ENCODE data around the gene PPM1J. TPM values are rescaled to one million over a fixed set of nuclear protein-coding genes. Genes with fewer than 3 reads are reported as not detected.

PPM1J gene
- total and polyA plus RNA-seq, 9 of the 15 experiments (the other 6 are each of a cell fraction or from before 2014, with no cell fraction given), result 0.25 to 10.5 (median 4.2) TPM

- Histone ChIP-seq H4K20me1 (replicated peaks; ENCODE audit: control insufficient read depth, insufficient read depth, low read length) (no peaks in the 10 kb centered on the region), H3K4me2 (ENCODE audit: insufficient read depth, low read length) (no peak overlapping the region), H3K36me3 (ENCODE audit: control insufficient read depth, insufficient read depth, low read length) (no peaks in the 10 kb centered on the region), H3K9ac (ENCODE audit: insufficient read depth in 1 of 2, low read depth in 2 of 2, low read length in 2 of 2) (no peak overlapping the region), H3K4me3 (no peak overlapping the region), H2AFZ (ENCODE audit: low read depth, low read length) (no peak overlapping the region), H3K9me3 (replicated peaks; ENCODE audit: control insufficient read depth, insufficient read depth, low read depth, low read length) (no peaks in the 10 kb centered on the region), H3K27me3 (ENCODE audit: control insufficient read depth in 2 of 2, insufficient read depth in 2 of 2, low read length in 2 of 2) (peaks cover 16 to 32% of the 10 kb centered on the region in 2 experiments; a peak in 4 of 5 replicates), H3K79me2 (ENCODE audit: control insufficient read depth, insufficient read depth, low read length) (no peaks in the 10 kb centered on the region), H3K9me1 (ENCODE audit: control insufficient read depth, insufficient read depth, low read length) (no peaks in the 10 kb centered on the region), H3K27ac (ENCODE audit: extremely low read depth, low read depth, low read length) (no peak overlapping the region), H3K4me1 (replicated peaks in 1 of 2; ENCODE audit: control insufficient read depth in 2 of 2, insufficient read depth in 2 of 2, low read length in 2 of 2) (no peaks in the 10 kb centered on the region)
- ATAC-seq (no peak), DNase-seq (ENCODE audit: extremely low read depth in 1 of 4, low spot score in 3 of 4) (no peak), FAIRE-seq (no peak)
- no TSS peak for BruUV-seq (replicated peaks)
- WGBS (ENCODE audit: insufficient coverage, low coverage, missing lambda C conversion rate), result 6% methylated on average over 1 of the region's 1 CpG
- in situ Hi-C loops (cut with MboI), result no loop called here
- intact Hi-C loops (cut with micrococcal nuclease), result no loop called here
- POLR2A ChIA-PET, result no interaction called here
- TF ChIP-seq ZNF431 (CRISPR knock-in tag; IDR thresholded peaks at IDR 0.05) (no peak), ZBTB40 (IDR thresholded peaks at IDR 0.05) (peak; percentile 89), ZBTB40 (CRISPR knock-in tag; IDR thresholded peaks at IDR 0.05) (peak; percentile 79)
- CTCF ChIA-PET (ENCODE audit: low intra/inter-chr PET ratio), result no interaction called here
These were observed 16.3 kb upstream of the PPM1J start for GRCh38 chr1:112731451-112731850.
